ENCODE measurements around the gene TRPV6.

DNA sequence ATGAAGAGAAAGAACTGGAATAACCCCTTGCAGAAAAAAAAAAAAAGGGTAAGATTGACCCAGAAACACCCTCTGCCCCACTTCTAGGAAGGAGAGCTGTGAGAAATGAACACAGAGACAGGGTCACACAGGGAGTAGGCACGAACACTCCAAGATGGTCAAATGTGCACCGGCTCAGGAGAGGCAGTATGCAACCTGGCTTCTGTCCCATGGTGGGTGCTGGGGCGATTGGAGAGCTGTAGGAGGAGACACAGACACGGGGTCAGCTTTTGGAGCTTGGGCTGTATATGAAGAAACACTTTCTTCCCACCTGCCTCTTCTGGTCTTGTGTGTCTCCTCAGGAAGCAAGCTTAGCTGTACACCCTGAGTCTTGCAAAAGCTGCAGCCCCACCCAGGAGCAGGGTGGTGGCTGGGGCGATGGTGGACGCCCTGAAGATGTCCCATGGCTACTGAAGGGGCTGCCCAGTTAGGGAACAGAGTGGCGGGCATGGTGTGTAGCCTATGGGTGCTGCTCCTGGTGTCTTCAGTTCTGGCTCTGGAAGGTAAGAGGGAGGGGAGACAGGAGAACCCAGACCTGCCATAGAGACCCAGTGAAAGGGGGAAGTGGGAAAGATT is 22.7 kb downstream of the TRPV6 start:
- no peak for TF ChIP-seq L3MBTL2 (conservative IDR thresholded peaks at IDR 0.05)
- no peak for TF ChIP-seq SUZ12 (IDR thresholded peaks at IDR 0.05)
- TF ChIP-seq SP1 (IDR thresholded peaks at IDR 0.05): no peak
